8988T (cell line): ENCODE results near the gene PRDM16.

ENCODE experiments used
- DNase-seq: peaks from one replicate; pipeline ENCODE4 v3.0.0; 2011

PRDM16 gene

DNA sequence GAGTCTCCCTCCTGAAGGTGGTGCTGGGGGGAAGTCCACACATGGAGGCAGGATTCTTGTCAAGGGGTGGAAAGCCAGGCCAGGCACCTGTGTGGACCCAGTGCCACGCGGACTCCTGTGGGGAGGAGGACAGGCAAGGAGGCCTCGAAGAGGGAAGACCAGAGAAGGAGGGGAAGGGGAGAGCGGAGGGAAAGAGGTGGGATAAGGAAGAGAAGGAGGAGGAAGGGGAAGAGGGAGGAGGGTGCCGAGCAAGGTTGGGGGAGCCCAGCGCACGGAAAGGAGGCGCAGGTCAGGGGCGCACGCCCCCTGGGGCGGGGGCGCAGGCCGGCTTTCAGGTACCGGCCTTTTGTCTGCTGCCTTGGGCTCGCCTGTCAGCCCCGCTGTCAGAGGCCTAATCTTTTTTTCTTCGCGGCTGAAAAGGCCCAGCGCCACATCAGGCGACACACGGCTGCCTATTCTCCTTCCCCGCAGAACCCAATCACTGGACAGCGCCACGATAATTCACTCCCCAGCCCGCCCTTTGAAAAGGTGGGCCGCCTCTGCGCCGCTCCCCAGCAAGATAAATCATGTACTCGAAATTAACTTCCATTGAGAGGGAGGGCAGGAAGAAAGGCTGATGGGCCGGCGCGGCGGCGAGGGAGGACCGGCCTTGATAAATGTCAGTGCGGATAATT, 42.5 kb downstream of the PRDM16 start:
- DNase-seq = no peak

DNA sequence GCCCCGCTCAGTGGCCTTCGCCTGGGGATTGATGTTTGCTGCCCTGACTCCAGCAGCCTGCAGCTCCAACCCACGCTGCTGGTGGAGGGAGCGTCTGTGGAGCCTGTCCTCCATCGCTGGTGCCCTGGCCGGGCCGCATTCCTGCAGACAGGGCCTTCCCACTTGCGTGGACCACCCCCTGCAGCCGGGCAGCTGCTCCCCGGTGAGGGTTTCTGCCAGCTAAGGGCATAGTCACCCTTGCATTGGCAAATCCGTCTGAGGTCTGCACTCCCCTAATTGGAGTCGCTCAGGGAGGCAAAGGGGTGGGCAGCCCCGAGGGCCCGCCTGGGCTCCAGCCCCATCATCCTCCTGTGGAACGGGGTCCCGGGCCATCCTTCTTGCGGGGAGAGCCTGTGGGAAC, 43.5 kb downstream of the PRDM16 start:
- no peak for DNase-seq

DNA sequence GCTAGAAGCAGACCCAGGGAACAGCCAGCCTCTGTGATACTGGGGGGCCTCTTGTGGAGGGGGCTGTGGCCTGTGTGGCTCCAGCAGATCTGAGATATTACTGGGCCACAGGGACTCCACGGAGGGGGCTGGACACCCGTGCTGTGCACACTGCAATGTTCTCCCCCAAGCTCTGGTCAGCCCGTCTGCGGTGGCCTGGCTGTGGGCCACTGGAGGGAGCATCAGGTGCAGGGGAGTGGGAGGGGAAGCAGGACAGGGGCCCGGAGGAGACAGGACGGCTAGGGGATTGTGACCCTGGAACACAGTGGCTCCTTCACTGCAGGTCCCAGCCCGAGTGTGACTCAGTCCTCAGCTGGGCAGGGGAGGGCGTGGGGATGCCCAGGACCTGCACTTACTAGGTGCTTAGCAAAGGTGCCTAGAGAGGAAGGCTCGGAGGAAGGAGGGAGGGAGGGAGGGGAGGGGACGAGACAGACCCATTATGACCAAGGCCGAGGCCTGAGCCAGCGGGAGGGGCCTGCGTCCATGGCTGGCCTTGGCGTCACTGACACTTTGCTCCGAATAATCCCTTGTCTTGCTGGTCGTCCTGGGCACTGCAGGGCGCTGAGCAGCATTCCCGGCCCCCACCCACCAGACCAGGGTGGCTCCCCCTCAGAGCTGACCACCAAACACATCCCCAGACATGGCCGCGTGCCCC, 44.2 kb downstream of the PRDM16 start:
- no peak for DNase-seq

DNA sequence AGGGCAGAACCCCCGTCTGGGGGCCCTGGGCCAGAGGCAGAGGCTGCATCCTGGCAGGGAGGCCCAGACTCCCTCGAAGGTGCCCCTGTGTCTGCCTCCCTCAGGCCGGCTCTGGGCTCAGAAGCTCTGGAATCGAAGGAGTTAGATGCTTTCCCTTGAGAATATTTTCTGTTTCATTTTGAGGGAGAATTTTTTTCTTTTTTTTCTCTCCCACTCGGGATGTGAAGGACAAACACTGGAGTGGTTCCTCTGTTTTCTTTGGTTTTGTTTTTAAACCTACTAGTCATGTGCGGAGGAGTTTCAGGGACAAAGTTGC, 44.7 kb downstream of the PRDM16 start:
- DNase-seq = no peak

DNA sequence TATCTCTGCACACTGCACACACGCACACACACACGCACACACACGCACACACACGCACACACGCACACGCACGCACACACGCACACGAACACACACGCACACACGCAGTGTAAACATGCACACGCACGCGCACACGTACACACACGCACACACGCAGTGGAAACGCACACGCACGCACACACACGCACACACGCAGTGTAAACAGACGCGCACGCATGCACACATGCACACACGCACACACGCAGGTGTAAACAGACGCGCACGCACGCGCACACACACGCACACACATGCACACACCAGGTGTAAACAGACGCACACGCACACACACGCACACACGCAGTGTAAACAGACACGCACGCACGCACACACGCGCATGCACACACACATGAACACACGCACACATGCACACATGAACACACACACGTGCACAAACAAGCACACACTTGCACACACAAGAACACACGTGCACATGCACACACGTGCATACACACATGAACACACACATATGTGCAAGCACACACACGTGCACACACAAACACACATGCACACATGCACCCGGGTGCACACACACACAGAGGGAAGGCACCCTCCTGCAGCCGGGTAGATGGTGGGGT, 45.2 kb downstream of the PRDM16 start:
- no peak for DNase-seq

DNA sequence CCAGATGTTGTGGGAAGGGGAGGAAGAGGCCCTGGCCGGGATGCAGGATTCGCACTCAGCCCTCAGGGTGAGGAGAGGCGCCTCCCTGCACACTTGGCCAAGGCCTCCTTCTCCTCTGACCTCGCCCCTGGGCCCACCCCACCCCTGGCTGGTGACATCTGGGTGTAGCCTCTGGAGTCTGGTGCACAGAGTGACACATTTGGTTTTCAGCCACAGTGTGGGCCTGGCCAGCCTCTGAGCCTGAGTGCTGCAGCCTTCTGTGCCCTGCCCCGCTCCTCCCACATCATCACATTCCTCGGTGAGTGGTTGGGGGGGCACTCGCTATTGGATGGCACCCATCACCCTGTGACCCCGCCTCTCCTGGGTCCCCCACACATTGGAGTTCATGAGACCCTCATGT, 45.8 kb downstream of the PRDM16 start:
- no peak for DNase-seq

DNA sequence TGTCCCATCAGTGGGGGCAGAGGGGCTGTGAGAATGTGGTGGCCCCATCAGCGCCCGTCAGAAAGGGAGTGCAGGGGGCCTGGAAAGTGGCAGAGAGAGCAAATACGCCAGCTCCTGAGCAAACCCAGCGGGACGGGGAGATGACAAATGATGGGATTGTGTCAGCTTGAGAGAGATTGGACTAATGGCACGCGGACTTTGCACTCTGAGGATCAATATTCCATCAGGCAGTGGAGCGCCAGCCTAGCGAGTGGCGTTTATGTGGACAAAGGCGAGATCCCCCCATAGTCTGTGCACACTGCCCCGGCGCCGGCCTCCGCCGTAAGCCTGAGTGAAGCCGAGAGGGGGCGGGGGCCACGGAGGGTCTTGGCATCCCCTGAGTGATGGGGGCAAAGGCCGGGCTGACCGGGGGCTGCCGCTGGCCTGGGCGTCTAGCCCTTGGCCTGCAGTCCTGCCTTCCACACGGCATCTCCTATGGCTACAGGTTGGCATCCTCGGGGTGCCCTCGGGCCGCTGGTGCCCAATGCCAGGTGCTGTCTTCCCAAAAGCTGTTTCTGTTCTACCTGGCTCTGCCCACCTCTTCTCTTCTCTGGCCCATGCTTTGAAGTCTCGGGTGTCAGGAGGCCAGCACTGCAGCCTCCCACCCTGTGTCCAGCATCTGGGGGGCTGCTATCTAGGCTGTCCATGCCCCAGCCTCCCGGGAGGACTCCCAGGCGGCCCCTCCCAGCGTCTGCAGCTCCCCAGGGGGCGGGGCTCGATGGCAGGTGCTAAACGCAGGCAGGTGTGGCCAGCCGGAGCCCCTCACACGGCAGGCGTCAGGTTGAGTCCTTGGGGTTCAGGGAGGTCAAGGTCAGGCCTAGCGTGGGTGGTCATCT, 46.5 kb downstream of the PRDM16 start:
- DNase-seq = no peak

DNA sequence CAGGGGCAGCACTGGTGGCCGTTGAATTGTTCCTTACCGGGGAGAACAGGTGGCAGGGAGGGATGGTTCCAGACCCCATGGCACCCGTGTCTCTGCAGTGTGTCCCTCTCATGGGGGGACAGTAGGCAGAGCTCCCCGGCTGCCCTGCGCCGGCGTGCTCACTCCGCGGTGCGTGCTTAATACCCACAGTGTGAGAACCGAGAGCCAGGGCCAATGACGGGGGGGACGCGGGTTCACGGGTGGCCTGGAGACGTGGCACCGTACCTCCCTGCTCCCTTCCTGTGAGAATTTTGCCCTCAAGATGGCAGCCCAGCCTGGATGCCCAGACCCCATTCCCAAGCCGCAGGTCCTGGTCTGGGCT, 47.1 kb downstream of the PRDM16 start:
- no peak for DNase-seq

DNA sequence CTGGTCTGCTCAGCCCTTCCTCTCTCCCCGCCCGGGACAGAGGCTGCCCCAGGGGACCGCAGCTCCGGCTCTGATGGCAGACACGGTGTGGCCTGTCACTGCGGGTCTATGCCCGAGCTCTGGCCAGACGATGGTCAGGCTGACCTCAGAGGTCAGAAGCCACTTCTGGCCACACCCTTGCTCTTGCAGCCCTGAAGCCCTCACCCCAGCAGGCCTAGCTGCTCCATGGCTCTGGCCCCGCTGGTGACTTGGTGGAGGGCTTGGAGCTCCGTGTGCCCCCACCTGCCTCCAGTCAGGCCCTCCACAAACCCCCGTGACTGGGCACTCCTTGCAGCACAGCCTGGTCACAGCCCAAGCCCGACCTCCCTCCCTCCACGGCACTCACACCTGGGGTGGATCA, 47.6 kb downstream of the PRDM16 start:
- no peak for DNase-seq

DNA sequence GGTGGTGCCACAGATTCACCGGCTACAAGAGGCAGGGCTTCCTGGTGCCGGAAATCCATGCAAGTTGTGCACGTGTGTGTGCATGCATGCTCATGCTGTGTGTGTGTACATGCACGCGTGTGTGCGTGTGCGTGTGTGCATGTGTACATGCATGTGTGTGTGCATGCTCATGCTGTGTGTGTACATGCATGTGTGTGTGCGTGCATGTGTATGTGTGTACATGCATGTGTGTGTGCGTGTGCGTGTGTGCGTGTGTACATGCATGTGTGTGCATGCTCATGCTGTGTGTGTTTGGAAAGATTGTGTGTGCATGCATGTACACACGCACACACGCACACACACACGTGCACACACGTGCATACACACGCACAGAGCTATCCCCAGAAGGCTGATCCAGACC, 48.9 kb downstream of the PRDM16 start:
- no peak for DNase-seq

DNA sequence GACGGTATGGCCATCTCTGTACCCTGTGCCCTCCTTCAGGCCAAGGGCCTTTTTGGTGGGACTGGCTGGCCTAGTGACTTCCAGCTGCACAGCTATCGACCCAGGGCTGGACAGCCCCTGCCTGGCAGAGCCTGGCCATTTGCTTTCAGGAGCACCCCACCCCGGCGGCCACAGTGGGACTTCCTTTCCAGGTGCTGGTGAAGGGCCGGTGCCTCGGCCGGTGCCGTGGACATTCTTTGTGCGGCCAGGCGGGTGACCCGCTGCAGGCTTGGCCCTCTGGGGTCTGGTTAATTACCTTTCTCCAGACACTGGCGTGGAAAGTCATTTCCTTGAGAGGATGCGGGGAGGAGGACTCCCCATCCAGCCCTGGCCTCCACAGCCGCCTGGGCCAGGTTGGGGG, 50.1 kb downstream of the PRDM16 start:
- DNase-seq = no peak

DNA sequence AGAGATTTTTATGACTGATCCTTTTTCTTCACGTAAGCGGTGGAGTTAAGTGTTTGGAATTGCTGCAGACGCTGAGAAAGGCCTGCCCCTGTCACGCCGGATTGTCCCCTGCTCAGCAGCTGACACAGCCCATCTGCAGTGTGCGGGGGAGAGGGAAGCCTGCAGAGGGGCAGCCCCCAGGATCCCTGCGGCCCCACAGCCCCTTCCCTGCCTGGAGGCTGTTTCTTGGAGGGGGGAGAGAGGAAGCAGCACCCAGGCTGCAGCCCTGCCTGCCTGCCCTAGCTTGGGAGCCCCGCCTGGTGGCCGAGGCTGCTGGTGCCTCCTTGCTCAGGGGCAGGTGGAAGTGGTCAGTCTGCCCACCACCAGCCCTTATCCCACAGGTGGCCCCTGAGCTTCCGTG, 50.7 kb downstream of the PRDM16 start:
- DNase-seq = no peak

DNA sequence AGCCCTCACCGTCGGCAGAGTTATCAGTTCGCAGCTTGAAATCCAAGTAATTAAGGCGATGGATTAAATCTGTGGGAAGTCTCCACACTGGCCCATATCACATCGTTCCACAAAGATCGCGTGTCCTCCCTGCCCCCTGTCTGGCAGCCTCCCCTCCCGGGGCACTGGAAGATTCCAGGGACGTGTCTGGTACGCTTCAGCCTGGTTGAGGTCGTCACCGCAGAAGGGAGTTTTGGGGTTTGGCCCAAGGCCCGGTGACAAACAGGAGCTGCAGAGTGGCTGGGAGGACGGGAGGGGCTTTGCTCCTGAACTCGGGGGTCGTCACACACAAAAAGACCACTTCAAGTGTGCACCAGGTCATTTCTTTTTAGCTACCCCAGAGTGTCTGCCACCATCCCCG, 51.1 kb downstream of the PRDM16 start:
- DNase-seq = no peak

DNA sequence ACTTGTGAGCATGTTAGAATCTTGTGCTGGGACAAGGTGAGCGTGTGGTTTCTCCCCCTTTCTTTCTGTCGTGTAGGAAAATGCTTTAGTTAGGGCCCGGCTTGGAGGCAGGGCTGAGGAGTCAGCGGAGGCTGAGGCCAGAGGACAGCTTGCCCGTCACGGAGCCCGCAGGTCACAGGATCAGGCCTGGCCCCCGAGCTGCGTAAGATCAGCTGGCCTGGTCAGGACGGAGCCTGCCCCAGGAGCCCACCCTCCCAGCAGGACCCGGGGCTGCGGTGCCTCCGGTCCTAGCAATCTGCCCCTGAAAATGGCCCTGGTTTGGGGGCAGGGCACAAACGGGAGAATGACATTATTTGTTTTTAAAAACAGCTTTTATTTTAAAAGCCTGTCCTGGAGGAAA, 52.0 kb downstream of the PRDM16 start:
- no peak for DNase-seq

DNA sequence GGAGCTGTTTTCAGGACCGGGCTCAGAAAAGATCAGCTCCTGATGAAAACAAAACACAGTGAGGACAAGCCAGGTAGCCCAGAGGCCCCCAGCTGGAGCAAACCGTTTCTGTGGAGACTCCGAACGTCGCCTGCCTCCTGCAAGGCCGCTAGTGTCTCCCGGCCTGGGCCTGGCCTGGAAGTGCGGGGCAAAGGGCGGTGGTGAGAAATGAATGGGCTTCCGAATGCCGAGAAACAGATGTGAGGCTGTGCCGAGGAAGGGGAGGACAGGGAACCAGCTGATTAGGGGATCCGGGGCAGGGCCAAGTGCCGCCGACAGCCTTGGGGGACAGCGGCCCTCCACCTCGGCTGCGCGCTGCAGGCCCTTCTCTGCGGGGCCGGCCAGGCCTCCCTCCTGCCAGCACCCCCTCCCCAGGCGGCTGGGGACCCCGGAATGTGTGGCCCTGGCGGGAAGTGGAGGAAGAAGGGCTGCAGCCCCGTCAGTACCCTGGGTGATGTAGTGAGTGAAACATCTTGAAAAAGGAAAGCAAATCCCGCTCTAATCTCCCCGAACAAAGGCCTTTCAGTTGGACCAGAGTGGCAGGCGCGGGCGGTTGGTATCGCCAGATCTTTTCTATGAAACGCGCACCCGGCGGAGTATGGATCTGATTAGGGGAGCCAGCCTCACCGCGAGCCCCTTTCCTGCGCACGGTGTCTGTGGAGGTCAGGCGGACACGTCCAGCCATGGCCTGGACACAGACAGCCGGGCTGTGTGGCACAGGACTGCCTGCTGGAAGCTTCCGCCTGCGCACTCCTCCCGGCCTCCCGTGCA, 52.6 kb downstream of the PRDM16 start:
- no peak for DNase-seq

DNA sequence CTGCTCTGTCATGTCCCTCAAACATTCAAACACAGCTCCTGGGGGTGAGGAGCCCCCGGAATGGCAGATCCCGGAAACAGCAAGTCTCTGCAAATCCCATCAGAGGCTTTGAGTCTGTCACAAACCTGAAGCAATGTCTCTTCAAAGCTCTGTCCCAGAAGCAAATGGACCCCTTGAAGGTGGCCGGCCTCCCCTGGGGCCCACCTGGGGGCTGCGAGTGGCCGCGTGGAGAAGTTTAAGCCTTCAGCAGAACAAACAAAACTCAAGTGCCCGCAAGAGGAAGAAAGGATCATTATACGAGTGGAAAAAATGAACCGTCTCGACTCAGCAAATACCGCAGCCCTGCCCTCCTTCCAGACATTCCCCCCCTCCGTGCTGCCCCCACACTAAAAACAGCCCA, 53.3 kb downstream of the PRDM16 start:
- no peak for DNase-seq

DNA sequence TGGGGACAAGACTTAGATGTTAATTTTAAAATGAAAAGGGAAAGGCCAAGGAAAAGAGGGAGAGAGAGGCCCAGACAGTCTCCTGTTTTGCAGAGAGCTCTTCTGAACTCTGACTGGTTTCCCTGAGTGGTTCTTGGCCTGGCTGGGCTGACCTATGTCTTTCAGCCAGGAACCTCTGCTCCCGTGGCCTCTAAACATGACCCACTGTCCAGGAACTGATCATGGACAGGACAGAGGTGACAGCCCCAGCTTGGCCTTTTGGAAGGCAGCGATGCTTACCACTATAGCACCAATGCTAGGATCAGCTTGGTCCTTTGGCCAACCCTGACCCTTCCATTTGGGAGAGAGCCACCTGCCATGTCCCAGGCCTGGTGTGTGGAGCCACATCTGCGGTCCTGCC, 55.2 kb downstream of the PRDM16 start:
- DNase-seq = no peak

DNA sequence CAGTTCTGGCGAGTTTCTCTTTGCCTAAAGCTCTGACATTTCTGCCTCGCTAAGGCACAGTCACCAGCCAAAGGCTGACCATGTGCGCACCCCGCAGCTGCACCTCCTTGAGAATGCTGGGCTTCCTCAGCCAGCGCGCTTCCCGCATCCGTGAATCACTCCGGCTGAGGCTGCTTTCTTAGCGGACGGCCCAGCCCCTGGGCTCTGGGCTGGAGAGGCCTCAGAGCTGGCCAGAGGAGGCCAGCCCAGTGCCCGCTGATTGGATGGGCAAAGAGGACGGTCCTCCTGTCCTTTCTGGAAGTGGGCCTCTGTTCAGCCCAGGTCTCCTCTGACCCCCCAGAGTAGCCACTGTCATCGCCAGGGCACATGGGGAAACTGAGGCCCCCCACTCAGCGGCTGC, 56.1 kb downstream of the PRDM16 start:
- no peak for DNase-seq

DNA sequence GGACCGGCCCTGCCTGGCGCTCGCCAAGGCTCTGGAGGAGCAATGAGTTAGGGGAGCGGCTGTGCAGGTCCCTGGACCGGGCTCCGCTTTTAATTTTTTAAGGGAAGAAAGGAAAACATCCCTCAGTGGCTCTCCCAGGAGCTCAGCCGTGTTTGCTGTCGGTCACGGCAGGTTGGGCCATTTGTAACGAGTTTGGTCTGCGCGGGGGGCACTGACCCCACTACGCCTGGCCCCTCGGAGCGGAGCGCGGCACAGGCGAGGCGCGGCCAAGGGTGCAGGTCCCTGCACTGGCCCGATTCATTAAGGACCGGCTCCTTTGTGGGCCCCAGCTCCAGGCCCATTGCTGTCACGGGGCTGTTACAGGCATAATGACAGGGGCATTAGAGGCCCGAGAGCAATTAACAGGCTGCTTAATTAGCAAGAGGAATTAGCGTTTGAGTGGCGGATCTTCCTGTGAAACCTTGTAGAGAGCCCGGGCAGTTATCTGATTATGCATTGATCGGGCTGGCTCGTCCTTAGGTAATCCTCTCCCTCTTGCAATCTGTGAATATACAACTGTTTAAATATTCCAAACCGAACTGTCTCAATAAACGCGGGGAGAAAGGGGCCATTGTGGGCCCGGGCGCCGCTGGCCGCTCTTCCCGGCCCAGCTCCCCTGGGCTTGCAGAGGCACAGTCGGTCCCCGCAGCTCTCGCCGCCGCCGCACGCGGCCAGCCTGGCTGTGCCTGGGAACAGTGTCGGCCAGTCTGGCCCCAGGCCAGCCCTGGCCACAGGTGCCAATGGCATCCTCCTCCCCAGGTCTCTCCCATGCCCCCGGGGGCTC, 56.8 kb downstream of the PRDM16 start:
- no peak for DNase-seq

DNA sequence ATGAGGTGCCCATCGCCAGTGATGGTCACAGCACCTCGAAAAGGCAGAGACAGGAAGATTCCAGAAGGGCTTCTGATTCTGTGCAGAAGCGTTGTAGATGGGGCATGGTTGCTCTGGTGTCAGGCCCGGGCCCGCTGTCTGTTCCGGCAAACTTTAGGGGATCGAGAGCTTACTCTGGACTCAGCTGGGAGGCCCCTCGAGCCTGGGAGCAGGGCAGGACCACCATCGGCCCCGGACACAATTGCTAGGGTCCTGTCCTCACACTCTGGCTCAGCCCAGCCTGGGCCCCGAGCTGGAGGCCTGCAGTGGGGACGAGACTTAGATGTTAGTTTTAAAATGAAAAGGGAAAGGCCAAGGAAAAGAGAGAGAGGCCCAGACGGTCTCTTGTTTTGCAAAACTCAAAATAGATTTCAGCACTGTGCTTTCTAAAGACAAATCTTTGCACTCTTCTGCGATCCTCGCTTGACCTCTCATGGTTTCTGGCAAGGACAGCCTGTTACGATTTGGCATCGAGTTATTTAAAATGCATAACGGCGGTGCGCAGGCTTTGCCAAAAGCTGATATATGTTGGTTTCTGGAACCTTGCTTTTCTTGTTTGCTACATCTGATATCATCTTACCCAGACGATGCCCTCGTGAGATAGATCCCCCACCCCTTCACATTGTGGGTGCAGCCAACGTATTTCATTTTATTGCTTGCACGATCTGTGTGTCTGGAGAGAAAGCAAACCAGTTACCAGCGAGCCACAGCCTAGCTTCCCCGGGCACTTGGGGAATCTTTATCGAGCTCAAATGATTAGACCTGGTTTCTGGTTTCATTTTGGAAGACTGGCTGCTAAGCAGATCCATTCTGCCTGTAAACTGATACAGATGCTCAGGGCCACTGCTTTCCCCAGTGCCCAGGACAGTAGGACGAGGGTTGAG, 58.0 kb downstream of the PRDM16 start:
- DNase-seq = no peak

DNA sequence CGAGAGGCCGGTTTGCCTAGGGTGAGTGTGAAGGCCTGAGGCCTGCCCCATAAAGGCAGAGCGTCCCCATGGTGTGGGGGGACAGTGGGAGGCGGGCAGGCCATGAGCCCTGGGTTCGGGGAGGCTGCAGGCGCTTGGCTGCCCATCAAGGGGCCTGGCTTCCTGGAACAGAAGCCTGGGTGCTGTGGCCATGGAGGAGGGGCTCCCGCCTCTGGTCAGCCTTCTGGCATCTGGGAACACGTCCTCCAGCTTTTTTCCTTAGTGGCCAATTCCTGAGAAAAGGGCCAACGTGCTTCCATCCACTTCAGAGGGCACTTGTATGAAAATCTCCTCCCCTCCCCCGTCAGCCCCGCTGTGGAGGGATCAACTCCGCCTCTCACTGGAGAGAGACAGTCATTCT, 58.7 kb downstream of the PRDM16 start:
- no peak for DNase-seq
